ENCODE data around the gene IL22RA1.

GRCh38 chr1:24172598-24172997 is 29.7 kb upstream of the IL22RA1 start:
- TF ChIP-seq ZC3H10 (CRISPR knock-in tag; IDR thresholded peaks at IDR 0.05) (no peak), ZFP30 (CRISPR knock-in tag; IDR thresholded peaks at IDR 0.05) (no peak), ZNF8 (CRISPR knock-in tag; IDR thresholded peaks at IDR 0.05) (no peak), CREB5 (CRISPR knock-in tag; IDR thresholded peaks at IDR 0.05; ENCODE audit: low read depth) (no peak), GLIS3 (CRISPR knock-in tag; IDR thresholded peaks at IDR 0.05) (no peak), ISL1 (CRISPR knock-in tag; IDR thresholded peaks at IDR 0.05) (no peak), TOX (CRISPR knock-in tag; IDR thresholded peaks at IDR 0.05; ENCODE audit: borderline replicate concordance) (no peak), ESRRG (CRISPR knock-in tag; IDR thresholded peaks at IDR 0.05) (no peak), SNAI2 (CRISPR knock-in tag; IDR thresholded peaks at IDR 0.05) (no peak), PATZ1 (CRISPR knock-in tag; IDR thresholded peaks at IDR 0.05; ENCODE audit: borderline replicate concordance) (no peak), ARNTL (CRISPR knock-in tag; IDR thresholded peaks at IDR 0.05; ENCODE audit: borderline replicate concordance, low read depth) (no peak), TCF4 (CRISPR knock-in tag; IDR thresholded peaks at IDR 0.05; ENCODE audit: borderline replicate concordance) (no peak), TSHZ2 (CRISPR knock-in tag; IDR thresholded peaks at IDR 0.05) (no peak)

All from SK-N-SH treated with all-trans-retinoic acid at 6 μM for 48 hours (cell line).